Breast epithelium (tissue), 4 donors: ENCODE measurements around the gene LBHD2. TPM values are rescaled to one million over a fixed set of nuclear protein-coding genes. Genes with fewer than 3 reads are reported as not detected.

Experiments used
- DNase-seq, 2 donors: peaks; one replicate each; pipeline ENCODE4 v3.0.0-alpha.2; 2019; ENCODE audit warnings: low spot score in 2 of 2
- H3K27ac ChIP-seq, 2 donors: fragments of 200-600 bp; sonication (generic) in 1 of 2; one replicate each; pipeline ENCODE4 v1.5.1; 2016 to 2019; ENCODE audit warnings: mild to moderate bottlenecking in 1 of 2
- H3K27me3 ChIP-seq, 2 donors: fragments of 200-600 bp; sonication (generic) in 1 of 2; one replicate each; pipeline versions ENCODE4 v1.5.1 to v1.6.0; 2017 to 2019; ENCODE audit warnings: control low read depth in 1 of 2, mild to moderate bottlenecking in 1 of 2
- H3K36me3 ChIP-seq: fragments of 200-600 bp; one replicate; pipeline ENCODE4 v1.5.1; 2019
- H3K4me1 ChIP-seq, 2 donors: fragments of 200-600 bp; sonication (generic); one replicate each; pipeline ENCODE4 v1.5.1; 2016 to 2019; ENCODE audit warnings: control low read depth in 1 of 2
- H3K4me3 ChIP-seq, 3 donors: fragments of 200-600 bp; sonication (generic); 1 replicate in 2 of 3; 2 replicates in 1 of 3; pipeline ENCODE4 v1.5.1; 2016 to 2019; ENCODE audit warnings: mild to moderate bottlenecking in 3 of 3, moderate library complexity in 2 of 3
- H3K9me3 ChIP-seq, 2 donors: fragments of 200-600 bp; sonication (generic) in 1 of 2; one replicate each; pipeline ENCODE4 v1.5.1; 2016 to 2019; ENCODE audit warnings: control low read depth in 1 of 2
- POLR2A ChIP-seq: fragments of 450-650 bp; IDR thresholded peaks from one replicate; pipeline ENCODE4 v1.6.1; 2016; ENCODE audit warnings: antibody characterized with exemption, mild to moderate bottlenecking, moderate library complexity
- POLR2AphosphoS5 ChIP-seq, 3 donors: sonication (generic); formaldehyde crosslinking; IDR thresholded peaks; one replicate each; pipeline ENCODE4 v1.6.1; 2017; ENCODE audit warnings: antibody characterized with exemption in 3 of 3
- intact Hi-C: fragments of 100-400 bp; cut with DNase I; formaldehyde crosslinking; loops from one replicate; pipeline ENCODE4 v1.15.1; 2023; ENCODE audit warnings: low total_unique reads
- total RNA-seq, 3 donors: library from RNA; depleted of rRNA; stranded (reverse); fragments of >200 nt; gene quantifications; one replicate each; pipeline ENCODE4 v1.1.0, GENCODE V29; 2016
- TF ChIP-seq, protein P1 (sequence below), 3 donors: fragments of 450-650 bp; IDR thresholded peaks; one replicate each; pipeline ENCODE4 v1.5.1; 2016 to 2017; ENCODE audit warnings: antibody characterized with exemption in 3 of 3, mild to moderate bottlenecking in 3 of 3, moderate library complexity in 3 of 3

The LBHD2 gene
- total RNA-seq, 3 donors from 2014 or later = not detected

GRCh38 chr14:103064436-103064835 lies 19.6 kb upstream of the LBHD2 start:
- Histone ChIP-seq H3K9me3 (no peaks in the 10 kb centered on the region), H3K4me3 (no peak overlapping the region), H3K27me3 (no peaks in the 10 kb centered on the region), H3K27ac (no peak overlapping the region), H3K4me1 (no peaks in the 10 kb centered on the region), H3K36me3 (no peaks in the 10 kb centered on the region)
- DNase-seq = no peak
- intact Hi-C loops = loop anchor here (5.0 kb wide), 1 partner anchor 872 kb away; no protein-coding TSS in a partner anchor
- TF ChIP-seq POLR2AphosphoS5 (IDR thresholded peaks at IDR 0.05) (no peak), POLR2A (no peak)
- TF ChIP-seq, protein P1, sequence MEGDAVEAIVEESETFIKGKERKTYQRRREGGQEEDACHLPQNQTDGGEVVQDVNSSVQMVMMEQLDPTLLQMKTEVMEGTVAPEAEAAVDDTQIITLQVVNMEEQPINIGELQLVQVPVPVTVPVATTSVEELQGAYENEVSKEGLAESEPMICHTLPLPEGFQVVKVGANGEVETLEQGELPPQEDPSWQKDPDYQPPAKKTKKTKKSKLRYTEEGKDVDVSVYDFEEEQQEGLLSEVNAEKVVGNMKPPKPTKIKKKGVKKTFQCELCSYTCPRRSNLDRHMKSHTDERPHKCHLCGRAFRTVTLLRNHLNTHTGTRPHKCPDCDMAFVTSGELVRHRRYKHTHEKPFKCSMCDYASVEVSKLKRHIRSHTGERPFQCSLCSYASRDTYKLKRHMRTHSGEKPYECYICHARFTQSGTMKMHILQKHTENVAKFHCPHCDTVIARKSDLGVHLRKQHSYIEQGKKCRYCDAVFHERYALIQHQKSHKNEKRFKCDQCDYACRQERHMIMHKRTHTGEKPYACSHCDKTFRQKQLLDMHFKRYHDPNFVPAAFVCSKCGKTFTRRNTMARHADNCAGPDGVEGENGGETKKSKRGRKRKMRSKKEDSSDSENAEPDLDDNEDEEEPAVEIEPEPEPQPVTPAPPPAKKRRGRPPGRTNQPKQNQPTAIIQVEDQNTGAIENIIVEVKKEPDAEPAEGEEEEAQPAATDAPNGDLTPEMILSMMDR (IDR thresholded peaks at IDR 0.05) = no peak

- Histone ChIP-seq H3K36me3 (no peaks in the 10 kb centered on the region), H3K27ac (no peak overlapping the region), H3K4me3 (no peak overlapping the region), H3K9me3 (no peaks in the 10 kb centered on the region), H3K4me1 (no peaks in the 10 kb centered on the region), H3K27me3 (no peaks in the 10 kb centered on the region)
- peak in 1 of 2 donors; percentile 10 for DNase-seq
- TF ChIP-seq POLR2A (no peak), POLR2AphosphoS5 (IDR thresholded peaks at IDR 0.05) (no peak)
- TF ChIP-seq, protein P1 (IDR thresholded peaks at IDR 0.05) = no peak
- intact Hi-C loops = loop anchor here (5.0 kb wide), 1 partner anchor 873 kb away; no protein-coding TSS in a partner anchor
Observed at GRCh38 chr14:103064978-103065377, 19.0 kb upstream of the LBHD2 start.

GRCh38 chr14:103065861-103066260 lies 18.1 kb upstream of the LBHD2 start:
- intact Hi-C loops = no loop called here
- DNase-seq = peak in 1 of 2 donors; percentile 22
- no peak for TF ChIP-seq POLR2AphosphoS5 (IDR thresholded peaks at IDR 0.05)
- TF ChIP-seq POLR2A = no peak
- TF ChIP-seq, protein P1 (IDR thresholded peaks at IDR 0.05) = no peak
- Histone ChIP-seq H3K27me3 (no peaks in the 10 kb centered on the region), H3K4me3 (no peak overlapping the region), H3K4me1 (no peaks in the 10 kb centered on the region), H3K27ac (peak overlapping the region in 1 of 2 donors; percentile 30), H3K9me3 (no peaks in the 10 kb centered on the region), H3K36me3 (no peaks in the 10 kb centered on the region)

- Histone ChIP-seq H3K27ac (peak overlapping the region in 1 of 2 donors; percentile 30), H3K27me3 (no peaks in the 10 kb centered on the region), H3K4me1 (no peaks in the 10 kb centered on the region), H3K36me3 (no peaks in the 10 kb centered on the region), H3K4me3 (no peak overlapping the region), H3K9me3 (no peaks in the 10 kb centered on the region)
- intact Hi-C loops = no loop called here
- DNase-seq = no peak
- TF ChIP-seq POLR2A (no peak), POLR2AphosphoS5 (IDR thresholded peaks at IDR 0.05) (peak in 2 of 3 donors; percentile 34 to 56)
- TF ChIP-seq, protein P1 (IDR thresholded peaks at IDR 0.05) = no peak
Observed at GRCh38 chr14:103066399-103066798, 17.6 kb upstream of the LBHD2 start.

DNA sequence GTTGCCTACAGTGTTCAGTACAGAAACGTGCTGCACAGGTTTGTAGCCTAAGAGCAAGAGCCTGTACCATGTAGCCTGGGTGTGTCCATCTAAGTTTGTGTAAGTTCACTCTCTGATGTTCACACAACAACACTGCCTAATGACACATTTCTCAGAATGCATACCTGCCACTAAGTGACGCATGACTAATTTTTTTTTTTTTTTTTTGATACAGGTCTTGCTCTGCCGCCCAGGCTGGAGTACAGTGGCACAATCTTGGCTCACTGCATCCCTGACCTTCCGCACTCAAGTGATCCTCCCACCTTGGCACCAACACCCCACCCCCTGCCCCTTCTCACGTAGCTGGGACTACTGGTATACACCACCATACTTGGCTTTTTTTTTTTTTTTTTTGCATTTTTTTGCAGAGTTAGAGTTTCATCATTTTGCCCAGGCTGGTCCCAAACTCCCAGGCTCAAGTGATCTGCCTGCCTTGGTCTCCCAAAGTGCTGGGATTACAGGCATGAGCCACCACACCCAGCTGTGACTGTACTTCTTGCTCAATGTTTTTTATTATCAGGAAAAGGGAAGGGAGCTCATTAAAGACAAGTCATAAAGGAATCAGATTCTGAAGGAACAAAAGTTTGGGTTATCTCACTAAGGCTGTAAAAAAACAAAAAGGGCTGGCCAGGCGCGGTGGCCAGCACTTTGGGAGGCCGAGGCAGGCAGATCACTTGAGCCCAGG lies 16.6 kb upstream of the LBHD2 start:
- H3K4me3 ChIP-seq = no peak overlapping the region
- intact Hi-C loops = no loop called here
- DNase-seq = no peak

More for the DNA sequence above, 16.6 kb upstream of the LBHD2 start:
- H3K27me3 ChIP-seq = no peaks in the 10 kb centered on the region
- peak overlapping the region in 1 of 2 donors; percentile 35 for H3K27ac ChIP-seq
- H3K9me3 ChIP-seq = no peaks in the 10 kb centered on the region
- no peak for TF ChIP-seq POLR2A
- TF ChIP-seq, protein P1 (IDR thresholded peaks at IDR 0.05) = no peak
- TF ChIP-seq POLR2AphosphoS5 (IDR thresholded peaks at IDR 0.05) = no peak
- H3K36me3 ChIP-seq = no peaks in the 10 kb centered on the region
- no peaks in the 10 kb centered on the region for H3K4me1 ChIP-seq
